Panc1 (cell line): ENCODE data around the gene GATA6. TPM values are rescaled to one million over a fixed set of nuclear protein-coding genes. Genes with fewer than 3 reads are reported as not detected.

ENCODE experiments used
- ATAC-seq: fragments of 200-7000 bp; cut with Tn5 transposase; 2 replicates; pipeline ENCODE4 v1.9.1; 2020; ENCODE audit warnings: mild to moderate bottlenecking, moderate library complexity
- BruUV-seq: library from RNA; stranded (reverse); fragments of 400-500 nt; replicated peaks from 2 replicates; lab custom pipeline; 2021; lab: Mats Ljungman, UMichigan
- CTCF ChIA-PET: fragments of 300-600 bp; sonication (Branson Sonifier 250); formaldehyde crosslinking; loops from one replicate; lab custom pipeline; 2022; ENCODE audit warnings: antibody characterized with exemption; lab: Charles Lee
- POLR2A ChIA-PET: fragments of 300-600 bp; sonication (Branson Sonifier 250); formaldehyde crosslinking; loops from one replicate; lab custom pipeline; 2022; ENCODE audit warnings: antibody characterized with exemption; lab: Charles Lee
- DNase-seq: peaks from one replicate; pipeline ENCODE4 v3.0.0-alpha.2; 2010; ENCODE audit warnings: low read depth, low spot score
- H3K27ac ChIP-seq: 2 replicates; pipeline ENCODE4 v1.5.1; 2011; ENCODE audit warnings: mild to moderate bottlenecking, low read length, inconsistent platforms
- H3K27me3 ChIP-seq: fragments of 200-500 bp; sonication (Bioruptor generic); 2 replicates; pipeline ENCODE4 v1.6.0; 2014; ENCODE audit warnings: low read length, inconsistent platforms; ENCODE audit not compliant: control insufficient read depth, insufficient read depth
- H3K36me3 ChIP-seq: fragments of 200-500 bp; sonication (Bioruptor generic); 2 replicates; pipeline ENCODE4 v1.5.1; 2014; ENCODE audit warnings: inconsistent platforms, mild to moderate bottlenecking, low read length, moderate library complexity; ENCODE audit not compliant: control insufficient read depth, insufficient read depth
- H3K4me1 ChIP-seq: 2 replicates; pipeline ENCODE4 v1.5.1; 2011; ENCODE audit warnings: inconsistent platforms, mild to moderate bottlenecking, low read length, moderate library complexity; ENCODE audit not compliant: control insufficient read depth, insufficient read depth
- H3K4me3 ChIP-seq, 2 experiments: 2 replicates each; pipeline ENCODE4 v1.5.1; 2011 to 2012; ENCODE audit warnings: low read depth in 2 of 2, low read length in 2 of 2, mild to moderate bottlenecking in 2 of 2, inconsistent platforms in 1 of 2, moderate library complexity in 1 of 2
- H3K9me3 ChIP-seq: fragments of 200-500 bp; sonication (Bioruptor generic); 2 replicates; pipeline ENCODE4 v1.5.1; 2014; ENCODE audit warnings: low read depth, mild to moderate bottlenecking, inconsistent platforms, low read length, moderate library complexity; ENCODE audit not compliant: control insufficient read depth, insufficient read depth
- CTCF ChIP-seq: fragments of 450-650 bp; IDR thresholded peaks from 2 replicates; pipeline ENCODE4 v1.5.1; 2017; ENCODE audit warnings: mild to moderate bottlenecking
- POLR2AphosphoS5 ChIP-seq: IDR thresholded peaks from 2 replicates; pipeline ENCODE4 v1.6.1; 2012; ENCODE audit warnings: mild to moderate bottlenecking, low read depth, low read length, moderate library complexity
- REST ChIP-seq, 2 experiments: IDR thresholded peaks; 2 replicates each; pipeline ENCODE4 v1.6.1; 2011 to 2012; ENCODE audit warnings: low read depth in 2 of 2, control low read depth in 1 of 2, low read length in 1 of 2, mild to moderate bottlenecking in 1 of 2, moderate library complexity in 1 of 2; ENCODE audit not compliant: insufficient read depth in 1 of 2
- SIN3A ChIP-seq: IDR thresholded peaks from 2 replicates; pipeline ENCODE4 v1.6.1; 2012; ENCODE audit warnings: low read depth, mild to moderate bottlenecking, low read length, moderate library complexity, borderline replicate concordance; ENCODE audit not compliant: insufficient read depth
- TCF7L2 ChIP-seq: IDR thresholded peaks from 2 replicates; pipeline ENCODE4 v1.6.1; 2011; ENCODE audit warnings: mild to moderate bottlenecking, low read depth, low read length, inconsistent platforms
- in situ Hi-C: cut with HindIII; loops from 2 replicates; pipeline ENCODE4 v1.10.0; 2016; ENCODE audit warnings: low sequenced_read_pairs, low pct_unique_long_range_greater_than_20kb
- intact Hi-C: fragments of 100-400 bp; cut with micrococcal nuclease; formaldehyde crosslinking; loops from one replicate; pipeline ENCODE4 v1.10.0; 2022; ENCODE audit not compliant: unreplicated experiment
- total RNA-seq: library from RNA; stranded (reverse); gene quantifications from one replicate; pipeline ENCODE4 v1.2.1, GENCODE V29; 2021; ENCODE audit not compliant: unreplicated experiment

The GATA6 gene
- total RNA-seq, 1 experiment from 2014 or later = 0.51 TPM

DNA sequence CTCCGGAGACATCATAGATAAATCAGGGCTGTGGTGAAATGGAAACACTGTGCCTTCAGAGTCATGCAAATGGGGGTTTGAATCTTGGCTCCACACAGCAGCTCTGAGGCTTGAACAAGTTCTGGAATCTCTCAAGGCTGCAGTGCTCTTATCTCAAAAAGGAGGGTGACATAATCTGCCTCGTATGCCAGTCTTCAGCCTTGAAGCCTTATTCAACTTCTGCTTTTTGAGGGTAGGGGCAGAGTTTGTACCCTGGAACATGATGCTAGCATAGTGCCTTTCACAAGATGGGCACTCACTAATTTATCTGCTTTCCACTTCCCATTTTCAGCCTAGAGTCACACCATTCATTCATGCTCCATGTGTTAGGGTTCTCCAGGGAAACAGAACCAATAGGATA, 42.3 kb downstream of the GATA6 start:
- Histone ChIP-seq H3K4me3 (no peak overlapping the region), H3K4me1 (no peaks in the 10 kb centered on the region), H3K9me3 (no peaks in the 10 kb centered on the region), H3K27ac (no peak overlapping the region), H3K27me3 (peaks cover 12% of the 10 kb centered on the region), H3K36me3 (no peaks in the 10 kb centered on the region)
- ATAC-seq = no peak
- DNase-seq = no peak
- CTCF ChIA-PET = no interaction called here
- TF ChIP-seq SIN3A (no peak), POLR2AphosphoS5 (no peak), REST (IDR thresholded peaks at IDR 0.05; ENCODE audit: insufficient read depth in 1 of 2, low read depth in 2 of 2, low read length in 1 of 2) (no peak), TCF7L2 (no peak), CTCF (no peak)
- intact Hi-C loops = no loop called here
- in situ Hi-C loops = no loop called here
- POLR2A ChIA-PET = no interaction called here
- no TSS peak for BruUV-seq

GRCh38 chr18:22213333-22213973, 44.1 kb downstream of the GATA6 start:
- no TSS peak for BruUV-seq
- Histone ChIP-seq H3K9me3 (no peaks in the 10 kb centered on the region), H3K27me3 (peaks cover 5% of the 10 kb centered on the region), H3K36me3 (no peaks in the 10 kb centered on the region), H3K27ac (no peak overlapping the region), H3K4me3 (no peak overlapping the region), H3K4me1 (no peaks in the 10 kb centered on the region)
- ChIA-PET POLR2A (no interaction called here), CTCF (no interaction called here)
- TF ChIP-seq REST (IDR thresholded peaks at IDR 0.05; ENCODE audit: insufficient read depth in 1 of 2, low read depth in 2 of 2, low read length in 1 of 2) (no peak), SIN3A (no peak), TCF7L2 (no peak), POLR2AphosphoS5 (no peak), CTCF (no peak)
- in situ Hi-C loops (no loop called here), intact Hi-C loops (no loop called here)
- DNase-seq = no peak
- no peak for ATAC-seq
